Lung microvascular endothelial cell (primary cell): ENCODE data around the gene GRIA4. TPM values are rescaled to one million over a fixed set of nuclear protein-coding genes. Genes with fewer than 3 reads are reported as not detected.

Experiments used
- DNase-seq, 2 donors: peaks; one replicate each; pipeline versions ENCODE4 v3.0.0 to v3.0.0-alpha.2; 2010; ENCODE audit warnings: low read depth in 2 of 2
- total RNA-seq: library from RNA; depleted of rRNA; stranded (reverse); fragments of >200 nt; gene quantifications from 2 replicates; pipeline ENCODE4 v1.2.1, GENCODE V29; 2014

Gene GRIA4
- total RNA-seq, 1 donor from 2014 or later: not detected

- DNase-seq: no peak
These were observed 26.6 kb downstream of the GRIA4 start for GRCh38 chr11:105636496-105636895.

- DNase-seq: no peak
These were observed 29.7 kb downstream of the GRIA4 start for GRCh38 chr11:105639527-105639926.

- DNase-seq: no peak
These were observed 31.6 kb downstream of the GRIA4 start for GRCh38 chr11:105641433-105641832.

- no peak for DNase-seq
These were observed 33.0 kb downstream of the GRIA4 start for GRCh38 chr11:105642870-105643269.

- no peak for DNase-seq
These were observed 35.1 kb downstream of the GRIA4 start for GRCh38 chr11:105644839-105645573.

- no peak for DNase-seq
These were observed 37.9 kb downstream of the GRIA4 start for GRCh38 chr11:105647780-105648179.

GRCh38 chr11:105648762-105649161, 38.9 kb downstream of the GRIA4 start:
- DNase-seq: no peak

GRCh38 chr11:105665281-105665680, 55.4 kb downstream of the GRIA4 start:
- DNase-seq: no peak

GRCh38 chr11:105667441-105667840, 57.6 kb downstream of the GRIA4 start:
- DNase-seq: no peak

GRCh38 chr11:105670811-105671210, 60.9 kb downstream of the GRIA4 start:
- no peak for DNase-seq

GRCh38 chr11:105673089-105673488, 63.2 kb downstream of the GRIA4 start:
- DNase-seq: peak; percentile 64 to 74

GRCh38 chr11:105689631-105690030, 79.8 kb downstream of the GRIA4 start:
- DNase-seq: no peak

GRCh38 chr11:105690467-105690866, 80.6 kb downstream of the GRIA4 start:
- no peak for DNase-seq

- no peak for DNase-seq
These were observed 83.3 kb downstream of the GRIA4 start for GRCh38 chr11:105693075-105693759.

GRCh38 chr11:105696000-105696399, 86.1 kb downstream of the GRIA4 start:
- DNase-seq: no peak

GRCh38 chr11:105697291-105697690, 87.4 kb downstream of the GRIA4 start:
- no peak for DNase-seq

- no peak for DNase-seq
These were observed 89.3 kb downstream of the GRIA4 start for GRCh38 chr11:105699203-105699602.

- DNase-seq: no peak
These were observed 90.4 kb downstream of the GRIA4 start for GRCh38 chr11:105700271-105700670.

- no peak for DNase-seq
These were observed 91.2 kb downstream of the GRIA4 start for GRCh38 chr11:105701098-105701497.

- DNase-seq: no peak
These were observed 96.1 kb downstream of the GRIA4 start for GRCh38 chr11:105705786-105706530.

GRCh38 chr11:105713106-105713505, 103.2 kb downstream of the GRIA4 start:
- DNase-seq: no peak

- no peak for DNase-seq
These were observed 103.8 kb downstream of the GRIA4 start for GRCh38 chr11:105713696-105714095.
